Activated effector memory CD4-positive, alpha-beta T cell treated with Interleukin-2 at 50 U/mL for 16 hours (primary cell): ENCODE results near the gene S100A6.

Source experiments
- DNase-seq: peaks from one replicate; pipeline ENCODE4 v3.0.0-alpha.2; 2020

Gene S100A6

GRCh38 chr1:153493343-153493960 lies 42.3 kb downstream of the S100A6 start:
- DNase-seq: no peak

GRCh38 chr1:153490272-153491051 lies 45.3 kb downstream of the S100A6 start:
- DNase-seq: no peak

- DNase-seq: no peak
These were observed 47.1 kb downstream of the S100A6 start for GRCh38 chr1:153488731-153489130.

- no peak for DNase-seq
These were observed 48.1 kb downstream of the S100A6 start for GRCh38 chr1:153487707-153488106.

- no peak for DNase-seq
These were observed 49.9 kb downstream of the S100A6 start for GRCh38 chr1:153485863-153486262.
